Subcutaneous adipose tissue (tissue), 4 donors: Measurements from ENCODE around the gene RAPGEF2. TPM values are rescaled to one million over a fixed set of nuclear protein-coding genes. Genes with fewer than 3 reads are reported as not detected.

Source experiments
- total RNA-seq, 4 donors: library from RNA; depleted of rRNA; stranded (reverse); fragments of >200 nt; gene quantifications; one replicate each; pipeline ENCODE4 v1.1.0, GENCODE V29; 2016
- TF ChIP-seq, protein P1 (sequence below): fragments of 450-650 bp; IDR thresholded peaks from one replicate; pipeline ENCODE4 v1.5.1; 2016; ENCODE audit warnings: low read depth, mild to moderate bottlenecking, control low read depth, antibody characterized with exemption, moderate library complexity

RAPGEF2 gene
- total RNA-seq, 4 donors from 2014 or later: 41.2 to 71.8 (median 52.5) TPM

DNA sequence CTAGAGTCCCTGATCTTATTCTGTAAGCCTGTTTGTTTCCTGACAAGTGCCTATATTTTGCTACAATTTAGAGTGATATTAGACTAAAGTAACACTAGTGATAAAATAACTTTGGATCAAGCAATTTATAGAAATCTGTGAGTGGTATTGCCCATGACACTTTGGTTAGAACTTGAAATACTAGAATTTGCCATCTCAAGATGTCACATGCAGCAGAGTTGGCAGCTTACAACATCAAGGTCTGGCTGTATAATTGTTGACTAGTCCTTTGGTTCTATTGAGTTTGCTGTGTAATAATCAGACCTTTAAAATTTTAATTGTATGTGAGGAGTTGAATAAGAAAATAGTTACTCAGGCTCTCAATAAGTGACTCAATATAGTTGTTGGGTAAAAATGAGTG is 167.1 kb downstream of the RAPGEF2 start:
- TF ChIP-seq, protein P1, sequence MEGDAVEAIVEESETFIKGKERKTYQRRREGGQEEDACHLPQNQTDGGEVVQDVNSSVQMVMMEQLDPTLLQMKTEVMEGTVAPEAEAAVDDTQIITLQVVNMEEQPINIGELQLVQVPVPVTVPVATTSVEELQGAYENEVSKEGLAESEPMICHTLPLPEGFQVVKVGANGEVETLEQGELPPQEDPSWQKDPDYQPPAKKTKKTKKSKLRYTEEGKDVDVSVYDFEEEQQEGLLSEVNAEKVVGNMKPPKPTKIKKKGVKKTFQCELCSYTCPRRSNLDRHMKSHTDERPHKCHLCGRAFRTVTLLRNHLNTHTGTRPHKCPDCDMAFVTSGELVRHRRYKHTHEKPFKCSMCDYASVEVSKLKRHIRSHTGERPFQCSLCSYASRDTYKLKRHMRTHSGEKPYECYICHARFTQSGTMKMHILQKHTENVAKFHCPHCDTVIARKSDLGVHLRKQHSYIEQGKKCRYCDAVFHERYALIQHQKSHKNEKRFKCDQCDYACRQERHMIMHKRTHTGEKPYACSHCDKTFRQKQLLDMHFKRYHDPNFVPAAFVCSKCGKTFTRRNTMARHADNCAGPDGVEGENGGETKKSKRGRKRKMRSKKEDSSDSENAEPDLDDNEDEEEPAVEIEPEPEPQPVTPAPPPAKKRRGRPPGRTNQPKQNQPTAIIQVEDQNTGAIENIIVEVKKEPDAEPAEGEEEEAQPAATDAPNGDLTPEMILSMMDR: no peak

- TF ChIP-seq, protein P1: no peak
These were observed 169.0 kb downstream of the RAPGEF2 start for GRCh38 chr4:159271856-159272255.

DNA sequence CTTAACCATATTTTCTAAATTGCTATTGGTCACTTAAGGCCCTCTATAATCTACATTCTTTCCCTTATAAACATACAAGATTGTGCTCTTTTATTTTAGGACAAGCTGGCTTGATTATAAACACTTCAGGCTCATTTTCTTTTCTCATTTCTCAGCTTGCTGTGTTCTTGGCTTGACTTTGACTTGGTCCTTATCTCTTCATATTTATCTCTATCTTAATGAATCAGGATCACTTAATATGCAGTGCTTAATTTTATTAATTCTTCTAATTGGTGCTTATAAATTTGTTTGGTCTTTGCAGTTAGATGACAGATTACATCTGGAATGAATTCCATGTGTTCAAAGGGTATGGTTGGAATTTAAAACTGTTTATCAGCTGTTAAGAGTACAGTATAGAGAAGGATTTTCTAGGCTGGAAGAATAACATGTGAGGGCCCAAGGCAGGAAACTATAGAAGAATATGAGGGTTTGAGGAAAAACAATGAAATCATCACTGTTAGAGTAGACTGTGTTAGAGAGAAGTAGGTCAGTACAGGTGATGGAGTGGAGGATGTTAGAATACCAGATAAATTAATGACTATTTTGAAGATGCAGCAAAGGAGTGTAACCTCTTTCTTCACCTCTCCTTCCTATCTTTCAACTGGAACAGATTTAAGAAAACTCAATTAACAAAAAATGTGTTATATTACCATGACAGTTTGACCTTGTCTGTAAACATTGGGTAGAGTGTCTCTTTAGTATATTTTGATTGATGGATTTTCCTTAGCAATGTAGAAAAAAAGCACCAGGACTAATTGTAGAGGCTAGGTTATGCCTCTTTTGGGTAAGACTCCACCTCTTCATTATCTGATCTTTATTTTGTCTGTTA is 169.6 kb downstream of the RAPGEF2 start:
- TF ChIP-seq, protein P1: no peak

DNA sequence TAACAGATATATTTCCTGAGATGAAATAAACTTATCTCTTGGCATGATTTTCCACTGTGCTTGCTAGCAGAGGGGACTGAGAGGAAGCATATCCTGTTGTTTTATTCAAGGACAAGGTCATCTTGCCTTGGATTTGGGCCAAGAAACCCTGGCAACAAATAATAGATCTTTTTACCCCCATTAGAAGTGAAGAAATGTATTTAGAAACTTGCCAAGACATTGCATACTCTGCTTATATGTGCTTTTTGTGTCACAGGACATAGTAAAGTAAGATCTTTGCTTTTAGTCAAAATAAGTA is 170.2 kb downstream of the RAPGEF2 start:
- TF ChIP-seq, protein P1: no peak

DNA sequence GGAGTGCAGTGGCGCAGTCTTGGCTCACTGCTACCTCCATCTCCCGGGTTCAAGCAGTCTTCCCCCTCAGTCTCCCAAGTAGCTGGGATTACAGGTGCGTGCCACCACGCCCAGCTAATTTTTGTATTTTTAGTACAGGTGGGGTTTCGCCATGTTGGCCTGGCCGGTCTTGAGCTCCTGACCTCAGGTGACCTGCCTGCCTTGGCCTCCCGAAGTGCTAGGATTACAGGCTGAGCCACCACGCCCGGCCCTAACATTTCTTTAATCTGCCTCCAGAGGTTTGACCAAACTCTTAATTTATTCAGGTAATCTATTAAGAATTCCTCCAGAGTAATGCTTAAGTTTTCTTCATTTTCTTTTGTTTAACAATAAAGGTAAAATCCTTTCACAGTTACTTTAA is 171.0 kb downstream of the RAPGEF2 start:
- TF ChIP-seq, protein P1: no peak

GRCh38 chr4:159278399-159278798 is 175.5 kb downstream of the RAPGEF2 start:
- TF ChIP-seq, protein P1: no peak

- TF ChIP-seq, protein P1: no peak
These were observed 176.2 kb downstream of the RAPGEF2 start for GRCh38 chr4:159279084-159279483.
